GM12878 (cell line): ENCODE measurements around the gene AGBL1. TPM values are rescaled to one million over a fixed set of nuclear protein-coding genes. Genes with fewer than 3 reads are reported as not detected.

Source experiments
- ATAC-seq: fragments of 200-7000 bp; cut with Tn5 transposase; 3 replicates; pipeline ENCODE4 v1.9.1; 2020; ENCODE audit warnings: mild to moderate bottlenecking, moderate library complexity
- BruUV-seq: library from RNA; stranded (reverse); fragments of 400-500 nt; replicated peaks from 2 replicates; lab custom pipeline; 2021; lab: Mats Ljungman, UMichigan
- CTCF ChIA-PET: fragments of 300-600 bp; sonication (Branson Sonifier 250); formaldehyde crosslinking; extraction: SDS; loops from one replicate; lab custom pipeline; 2021; ENCODE audit warnings: inconsistent platforms; lab: Yijun Ruan, JAX
- POLR2A ChIA-PET: fragments of 350-600 bp; formaldehyde crosslinking; extraction: SDS; loops from one replicate; lab custom pipeline; 2021; ENCODE audit warnings: inconsistent platforms; lab: Charles Lee
- RAD21 ChIA-PET: fragments of 300-600 bp; sonication (Branson Sonifier 250); formaldehyde crosslinking; loops from one replicate; lab custom pipeline; 2023; ENCODE audit warnings: antibody characterized with exemption; ENCODE audit not compliant: unreplicated experiment; lab: Charles Lee
- SMC1A ChIA-PET: fragments of 300-600 bp; sonication (Branson Sonifier 250); formaldehyde crosslinking; loops from one replicate; lab custom pipeline; 2023; ENCODE audit not compliant: unreplicated experiment, uncharacterized antibody; lab: Charles Lee
- DNase-seq: peaks from one replicate; pipeline ENCODE4 v3.0.0-alpha.2; 2011; ENCODE audit warnings: low read depth, low spot score
- FAIRE-seq: peaks from 3 replicates; lab custom pipeline; 2011; peaks lifted over from hg19 to GRCh38; lab: Jason Lieb, UNC
- H2AFZ ChIP-seq: 2 replicates; pipeline ENCODE4 v1.6.0; 2011; ENCODE audit warnings: low read depth, low read length, control low read depth; ENCODE audit not compliant: control insufficient read depth
- H3K27ac ChIP-seq: 2 replicates; pipeline ENCODE4 v1.5.1; 2011; ENCODE audit warnings: control low read depth; ENCODE audit not compliant: control insufficient read depth, insufficient read depth
- H3K27me3 ChIP-seq, 2 experiments: replicated peaks in 1 of 2; 2 replicates each; pipeline versions ENCODE4 v1.6.0 to v1.6.1; 2011; ENCODE audit warnings: low read length in 1 of 2; ENCODE audit not compliant: control insufficient read depth in 2 of 2, insufficient read depth in 2 of 2
- H3K36me3 ChIP-seq, 2 experiments: 2 replicates each; pipeline ENCODE4 v1.5.1; 2011; ENCODE audit warnings: low read length in 1 of 2; ENCODE audit not compliant: control insufficient read depth in 2 of 2, insufficient read depth in 2 of 2
- H3K4me1 ChIP-seq: 2 replicates; pipeline ENCODE4 v1.6.1; 2011; ENCODE audit warnings: mild to moderate bottlenecking, low read length, moderate library complexity, mixed read lengths; ENCODE audit not compliant: control insufficient read depth, insufficient read depth
- H3K4me2 ChIP-seq: 2 replicates; pipeline ENCODE4 v1.6.0; 2011; ENCODE audit warnings: control low read depth; ENCODE audit not compliant: control insufficient read depth, insufficient read depth
- H3K4me3 ChIP-seq: fragments of 200-600 bp; sonication (generic); 2 replicates; pipeline ENCODE4 v1.5.1; 2016
- H3K79me2 ChIP-seq: 2 replicates; pipeline ENCODE4 v1.6.0; 2011; ENCODE audit warnings: low read length; ENCODE audit not compliant: control insufficient read depth, insufficient read depth
- H3K9ac ChIP-seq: 2 replicates; pipeline ENCODE4 v1.8.0; 2011; ENCODE audit warnings: low read length, control low read depth, mixed read lengths; ENCODE audit not compliant: control insufficient read depth, insufficient read depth
- H3K9me3 ChIP-seq: replicated peaks from 3 replicates; pipeline ENCODE4 v1.5.1; 2011; ENCODE audit warnings: mild to moderate bottlenecking, low read length; ENCODE audit not compliant: control insufficient read depth, insufficient read depth
- H4K20me1 ChIP-seq: 2 replicates; pipeline ENCODE4 v1.6.0; 2011; ENCODE audit not compliant: control insufficient read depth, insufficient read depth
- CUX1 ChIP-seq: IDR thresholded peaks from 2 replicates; pipeline ENCODE4 v1.6.1; 2012; ENCODE audit warnings: improper control_type of control experiment, low read depth, low read length; ENCODE audit not compliant: insufficient replicate concordance
- ELK1 ChIP-seq: IDR thresholded peaks from 2 replicates; pipeline ENCODE4 v1.6.1; 2012; ENCODE audit warnings: low read depth, low read length, improper control_type of control experiment
- PML ChIP-seq: IDR thresholded peaks from 2 replicates; pipeline ENCODE4 v1.6.1; 2012; ENCODE audit warnings: low read length, inconsistent platforms
- POLR2AphosphoS2 ChIP-seq: IDR thresholded peaks from 2 replicates; pipeline ENCODE4 v1.6.1; 2011; ENCODE audit warnings: low read depth, mild to moderate bottlenecking, low read length, improper control_type of control experiment, moderate library complexity
- ZNF274 ChIP-seq: IDR thresholded peaks from one replicate; pipeline ENCODE4 v1.8.0; 2011; ENCODE audit not compliant: insufficient read length, insufficient read depth
- WGBS: methylation state at CpG from one replicate; pipeline ENCODE4 v1.1.6; 2016; ENCODE audit warnings: low lambda C conversion rate; ENCODE audit not compliant: insufficient replicate concordance, insufficient coverage; ENCODE audit errors: missing lambda C conversion rate; 5-methylcytosine and 5-hydroxymethylcytosine counted together
- in situ Hi-C: fragments of 300-500 bp; cut with MboI; formaldehyde crosslinking; loops from 9 replicates; pipeline ENCODE4 v1.14.3; 2018; ENCODE audit warnings: mixed read lengths
- intact Hi-C: fragments of 100-400 bp; cut with micrococcal nuclease; formaldehyde crosslinking; loops from one replicate; pipeline ENCODE4 v1.14.2; 2022; ENCODE audit not compliant: unreplicated experiment
- polyA plus RNA-seq, 11 experiments: library from polyadenylated mRNA; depleted of rRNA in 4 of 11; unstranded in 6 of 11; stranded (reverse) in 5 of 11; fragments of >200 nt; fragmentation: Nextera tagmentation in 4 of 11; fragmentation: Illumina TruSeq in 1 of 11; extraction: Ambion mirVana in 4 of 11; extraction: Trizol in 1 of 11; gene quantifications; 1 replicate in 1 of 11; 2 replicates in 10 of 11; pipeline versions ENCODE4 v1.2.1 to v1.2.3, GENCODE V29; 2011 to 2016; ENCODE audit warnings: inconsistent platforms in 2 of 11, missing spikeins in 2 of 11, low read depth in 1 of 11
- total RNA-seq, 4 experiments: library from RNA; depleted of rRNA in 3 of 4; stranded (reverse); fragments of >200 nt in 3 of 4; fragmentation: Illumina TruSeq in 1 of 4; extraction: Trizol in 1 of 4; gene quantifications; 2 replicates each; pipeline versions ENCODE4 v1.2.1 to v1.2.3, GENCODE V29; 2013 to 2021
- TF ChIP-seq, protein P1 (sequence below): fragments of 450-650 bp; formaldehyde crosslinking; IDR thresholded peaks from 2 replicates; pipeline ENCODE4 v1.4.0; 2022; ENCODE audit warnings: mild to moderate bottlenecking, moderate library complexity

Gene AGBL1
- total and polyA plus RNA-seq, 10 of the 15 experiments (the other 5 are each of a cell fraction or from before 2014, with no cell fraction given) = not detected

DNA sequence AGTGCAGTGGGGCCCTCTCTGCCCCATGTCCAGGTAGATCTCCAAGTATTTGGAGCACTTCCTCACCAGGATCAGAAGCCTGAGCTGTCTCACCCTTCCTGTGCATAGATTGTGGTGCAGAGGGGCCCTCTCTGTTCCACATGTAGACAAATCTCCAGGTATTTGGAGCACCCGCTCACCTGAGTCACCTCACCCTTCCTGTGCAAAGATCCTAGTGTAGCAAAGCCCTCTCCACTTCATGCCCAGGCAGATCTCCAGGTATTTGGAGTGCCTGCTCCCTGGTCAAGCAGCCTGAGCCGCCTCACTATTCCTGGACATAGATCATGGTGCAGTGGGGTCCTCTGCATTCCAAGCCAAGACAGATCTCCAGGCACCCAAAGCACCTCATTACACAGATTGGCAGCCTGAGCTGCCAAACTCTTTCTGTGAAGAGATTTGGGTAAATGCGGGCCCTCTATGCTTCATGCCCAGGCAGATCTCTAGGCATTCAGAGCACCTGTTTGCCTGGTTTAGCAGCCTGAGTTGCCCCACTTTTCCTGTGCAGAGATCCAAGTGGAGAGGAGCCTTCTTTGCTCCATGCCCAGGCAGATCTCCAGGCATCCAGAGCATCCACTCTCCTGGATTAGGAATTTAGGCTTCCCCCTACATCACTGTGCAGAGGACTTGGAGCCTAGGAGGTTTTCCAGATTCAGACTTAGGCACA is 249.8 kb downstream of the AGBL1 start:
- no peak for FAIRE-seq
- ATAC-seq = no peak
- Histone ChIP-seq H3K4me3 (no peak overlapping the region), H3K9me3 (no peaks in the 10 kb centered on the region; the same call in 1 of the 3 replicates), H3K4me2 (no peak overlapping the region), H4K20me1 (no peaks in the 10 kb centered on the region), H3K79me2 (no peaks in the 10 kb centered on the region), H3K27ac (no peak overlapping the region), H2AFZ (no peak overlapping the region), H3K27me3 (no peaks in the 10 kb centered on the region), H3K4me1 (no peaks in the 10 kb centered on the region), H3K9ac (no peak overlapping the region), H3K36me3 (no peaks in the 10 kb centered on the region)
- DNase-seq = no peak
- CTCF ChIA-PET = no interaction called here
- RAD21 ChIA-PET = no interaction called here
- intact Hi-C loops (no loop called here), in situ Hi-C loops (no loop called here)
- 26% methylated on average over 3 of the region's 3 CpGs for WGBS
- TF ChIP-seq ELK1 (no peak), CUX1 (no peak), PML (no peak), POLR2AphosphoS2 (no peak), ZNF274 (no peak)
- TF ChIP-seq, protein P1, sequence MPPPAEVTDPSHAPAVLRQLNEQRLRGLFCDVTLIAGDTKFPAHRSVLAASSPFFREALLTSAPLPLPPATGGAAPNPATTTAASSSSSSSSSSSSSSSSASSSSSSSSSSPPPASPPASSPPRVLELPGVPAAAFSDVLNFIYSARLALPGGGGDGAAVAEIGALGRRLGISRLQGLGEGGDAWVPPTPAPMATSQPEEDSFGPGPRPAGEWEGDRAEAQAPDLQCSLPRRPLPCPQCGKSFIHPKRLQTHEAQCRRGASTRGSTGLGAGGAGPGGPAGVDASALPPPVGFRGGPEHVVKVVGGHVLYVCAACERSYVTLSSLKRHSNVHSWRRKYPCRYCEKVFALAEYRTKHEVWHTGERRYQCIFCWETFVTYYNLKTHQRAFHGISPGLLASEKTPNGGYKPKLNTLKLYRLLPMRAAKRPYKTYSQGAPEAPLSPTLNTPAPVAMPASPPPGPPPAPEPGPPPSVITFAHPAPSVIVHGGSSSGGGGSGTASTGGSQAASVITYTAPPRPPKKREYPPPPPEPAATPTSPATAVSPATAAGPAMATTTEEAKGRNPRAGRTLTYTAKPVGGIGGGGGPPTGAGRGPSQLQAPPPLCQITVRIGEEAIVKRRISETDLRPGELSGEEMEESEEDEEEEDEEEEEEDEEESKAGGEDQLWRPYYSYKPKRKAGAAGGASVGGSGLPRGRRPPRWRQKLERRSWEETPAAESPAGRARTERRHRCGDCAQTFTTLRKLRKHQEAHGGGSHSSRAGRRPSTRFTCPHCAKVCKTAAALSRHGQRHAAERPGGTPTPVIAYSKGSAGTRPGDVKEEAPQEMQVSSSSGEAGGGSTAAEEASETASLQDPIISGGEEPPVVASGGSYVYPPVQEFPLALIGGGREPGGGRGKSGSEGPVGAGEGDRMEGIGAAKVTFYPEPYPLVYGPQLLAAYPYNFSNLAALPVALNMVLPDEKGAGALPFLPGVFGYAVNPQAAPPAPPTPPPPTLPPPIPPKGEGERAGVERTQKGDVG (CRISPR knock-in tag) = no peak
- BruUV-seq = no TSS peak
- SMC1A ChIA-PET = no interaction called here
- POLR2A ChIA-PET = no interaction called here
